ENCODE measurements around the gene CLTCL1.

Gene CLTCL1

GRCh38 chr22:19131685-19132015 is 159.9 kb downstream of the CLTCL1 start:
- DNase-seq (ENCODE audit: low read depth) = no peak

- no peak for DNase-seq (ENCODE audit: low read depth)
Measured at GRCh38 chr22:19130959-19131684, 160.4 kb downstream of the CLTCL1 start, which contains the start of gene TSSK2. Gene TSSK2 (plus strand): TSS chr22:19131308. CDS start chr22:19131400, 92 bp downstream.

GRCh38 chr22:19129871-19130270 is 161.6 kb downstream of the CLTCL1 start:
- DNase-seq (ENCODE audit: low read depth) = no peak

All from stimulated activated CD8-positive, alpha-beta memory T cell treated with anti-CD3 and anti-CD28 coated beads, Interleukin-4, amount 100 ng/mL, for 24 hours (primary cell).